ENCODE data around the gene ATP10A.
A peak's percentile ranks its signal among the peaks of the same experiment; 100 is the strongest.
"Not testable (repeated sequence)": the region's sequence is repeated elsewhere in the genome, so short reads cannot be mapped to it uniquely, and the experiment has no call there.

The ATP10A gene

GRCh38 chr15:25792128-25792527 is 71.0 kb downstream of the ATP10A start:
- no peak for DNase-seq

- no peak for DNase-seq
Measured at GRCh38 chr15:25790000-25790660, 73.0 kb downstream of the ATP10A start.

GRCh38 chr15:25789616-25789999 is 73.5 kb downstream of the ATP10A start:
- no peak for DNase-seq

GRCh38 chr15:25789211-25789610 is 73.9 kb downstream of the ATP10A start:
- no peak for DNase-seq

GRCh38 chr15:25787855-25788520 is 75.1 kb downstream of the ATP10A start:
- no peak for DNase-seq

- no peak for DNase-seq
Measured at GRCh38 chr15:25787381-25787780, 75.7 kb downstream of the ATP10A start.

GRCh38 chr15:25786040-25786439 is 77.1 kb downstream of the ATP10A start:
- DNase-seq: no peak

GRCh38 chr15:25785641-25786025 is 77.5 kb downstream of the ATP10A start:
- no peak for DNase-seq

- DNase-seq: no peak
Measured at GRCh38 chr15:25784876-25785640, 78.1 kb downstream of the ATP10A start.

- DNase-seq: peak; percentile 43
Measured at GRCh38 chr15:25783607-25784540, 79.3 kb downstream of the ATP10A start.

- DNase-seq: no peak
Measured at GRCh38 chr15:25783134-25783533, 80.0 kb downstream of the ATP10A start.

- DNase-seq: no peak
Measured at GRCh38 chr15:25780479-25781255, 82.5 kb downstream of the ATP10A start.

GRCh38 chr15:25778161-25778560 is 85.0 kb downstream of the ATP10A start:
- no peak for DNase-seq

- no peak for DNase-seq
Measured at GRCh38 chr15:25777037-25777436, 86.1 kb downstream of the ATP10A start.

- no peak for DNase-seq
Measured at GRCh38 chr15:25776071-25776746, 86.9 kb downstream of the ATP10A start.

GRCh38 chr15:25775317-25775912 is 87.7 kb downstream of the ATP10A start:
- no peak for DNase-seq

- no peak for DNase-seq
Measured at GRCh38 chr15:25774871-25775270, 88.3 kb downstream of the ATP10A start.

GRCh38 chr15:25773248-25773647 is 89.9 kb downstream of the ATP10A start:
- DNase-seq: no peak

GRCh38 chr15:25772500-25772899 is 90.6 kb downstream of the ATP10A start:
- DNase-seq: no peak

GRCh38 chr15:25771736-25772135 is 91.4 kb downstream of the ATP10A start:
- DNase-seq: not testable (repeated sequence)

- DNase-seq: no peak
Measured at GRCh38 chr15:25771338-25771706, 91.8 kb downstream of the ATP10A start.
